SKM-1 treated with dmso at 0.1 percent for 144 hours (cell line): ENCODE measurements around the gene TFAP2E.

Source experiments
- DNase-seq: peaks from one replicate; lab custom pipeline; 2025; ENCODE audit not compliant: unreplicated experiment; lab: John Stamatoyannopoulos, UW

TFAP2E gene

GRCh38 chr1:35573198-35574124 is at the start of gene TFAP2E:
TSS of gene TFAP2E (plus strand) at chr1:35573314. CDS start at chr1:35573578, 264 bp downstream.
- no peak for DNase-seq

- DNase-seq = no peak
Measured at GRCh38 chr1:35524106-35524505, 49.0 kb upstream of the TFAP2E start.

DNA sequence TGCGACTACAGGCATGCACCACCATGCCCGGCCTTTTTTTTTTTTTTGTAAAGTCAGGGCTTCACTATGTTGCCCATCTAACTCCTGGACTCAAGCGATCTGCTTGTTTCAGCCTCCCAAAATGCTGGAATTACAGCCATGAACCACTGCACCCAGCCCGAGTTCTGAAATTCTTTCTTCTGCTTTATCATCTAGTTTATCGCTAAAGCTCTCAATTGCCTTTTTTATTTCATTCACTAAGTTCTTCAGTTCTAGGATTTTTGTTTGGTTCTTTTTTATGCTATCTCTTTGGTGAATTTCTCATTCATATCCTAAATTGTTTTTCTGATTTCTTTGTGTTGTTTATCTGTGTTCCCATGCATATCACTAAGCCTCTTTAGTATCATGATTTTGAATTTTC is 42.9 kb upstream of the TFAP2E start:
- no peak for DNase-seq

DNA sequence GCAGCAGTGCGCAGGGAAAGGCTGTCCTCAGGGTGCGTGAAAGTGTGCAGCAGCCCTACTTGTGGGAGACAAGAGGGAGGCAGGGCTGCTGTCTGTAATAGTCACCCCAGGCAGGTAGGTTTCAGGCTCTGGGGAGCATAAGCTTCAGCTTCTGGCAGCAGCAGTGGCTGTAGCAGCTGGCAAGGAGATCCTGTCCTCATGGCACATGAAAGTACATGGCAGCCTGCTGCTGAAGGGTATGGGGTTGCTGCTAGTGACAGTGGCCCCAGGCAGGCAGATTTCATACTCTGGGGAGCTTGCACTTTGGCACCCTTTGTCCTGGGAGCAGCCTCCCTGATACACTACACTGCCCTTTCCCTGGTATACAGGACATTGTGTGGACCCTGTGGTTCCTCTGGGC is 42.2 kb upstream of the TFAP2E start:
- DNase-seq = no peak

DNA sequence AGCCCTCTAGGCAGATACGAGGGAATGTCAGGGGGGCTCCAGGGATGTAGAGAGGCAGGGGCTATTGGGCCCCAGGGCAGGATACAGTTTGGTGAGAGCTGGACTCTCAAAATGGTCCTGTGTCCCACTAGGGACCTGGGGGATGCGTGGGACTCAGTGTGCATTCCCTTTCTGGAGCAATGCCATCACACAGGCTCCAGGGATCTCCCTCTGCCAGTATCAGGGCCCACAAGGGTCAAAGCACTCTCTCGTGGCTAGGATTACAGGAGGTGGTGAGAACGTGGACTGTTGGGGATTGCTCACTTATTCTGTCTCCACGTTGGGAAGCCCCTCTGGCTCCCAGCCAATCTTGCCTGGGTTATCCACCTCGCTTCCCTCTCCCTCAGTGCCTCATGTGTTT is 41.7 kb upstream of the TFAP2E start:
- DNase-seq = no peak

DNA sequence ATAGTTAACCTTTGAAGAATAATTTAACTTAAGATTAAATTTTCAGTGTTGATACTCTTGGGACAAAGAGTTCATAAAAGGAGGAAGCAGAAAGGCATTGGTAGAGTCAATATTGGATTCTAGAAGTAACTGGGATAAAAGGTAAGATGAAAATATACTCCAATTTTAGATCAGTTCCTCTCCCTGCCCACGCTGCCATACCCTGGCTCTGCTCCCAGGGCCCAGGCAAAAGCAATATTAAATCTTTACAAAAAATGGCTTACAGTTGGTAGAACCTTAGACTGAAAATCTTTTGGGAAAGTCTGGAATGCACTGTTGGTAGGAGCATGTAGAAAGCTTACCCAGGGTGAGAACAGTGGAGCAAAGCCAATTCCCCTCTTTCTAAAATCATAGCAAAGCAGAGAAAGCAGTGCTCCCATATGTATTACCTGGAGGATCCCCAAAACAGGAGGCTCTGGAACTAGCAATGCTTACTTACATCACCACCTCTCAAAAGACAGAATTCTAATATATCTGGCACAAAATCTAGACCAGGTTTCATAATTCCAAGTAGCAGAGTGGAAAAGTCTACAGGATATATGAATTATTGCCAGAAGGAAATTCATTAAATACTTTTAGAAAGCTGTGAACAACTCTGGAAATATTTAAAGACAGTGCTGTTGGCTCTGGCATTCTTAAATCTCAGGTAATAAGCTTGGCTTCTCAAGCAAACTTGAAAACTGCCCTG is 40.5 kb upstream of the TFAP2E start:
- DNase-seq = no peak

GRCh38 chr1:35533586-35533985 is 39.5 kb upstream of the TFAP2E start:
- no peak for DNase-seq

DNA sequence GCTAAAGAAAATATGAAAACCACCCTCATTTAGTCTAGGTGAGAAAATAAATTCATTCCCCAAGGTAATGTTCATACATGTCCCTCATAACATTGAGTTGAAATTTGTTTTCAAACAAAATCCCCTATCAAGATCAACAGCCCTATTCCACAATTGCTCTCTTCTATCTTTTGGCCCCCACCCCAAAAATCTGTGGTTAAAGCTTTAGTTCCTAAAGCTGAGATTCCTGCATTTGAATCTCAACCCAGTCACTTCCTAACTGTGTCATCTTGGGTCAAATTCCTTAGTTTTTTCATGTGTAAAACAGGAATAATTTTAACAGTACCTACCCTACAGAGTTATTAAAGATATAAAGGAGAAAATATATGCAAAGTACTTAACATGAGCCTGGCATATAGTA is 37.9 kb upstream of the TFAP2E start:
- no peak for DNase-seq

DNA sequence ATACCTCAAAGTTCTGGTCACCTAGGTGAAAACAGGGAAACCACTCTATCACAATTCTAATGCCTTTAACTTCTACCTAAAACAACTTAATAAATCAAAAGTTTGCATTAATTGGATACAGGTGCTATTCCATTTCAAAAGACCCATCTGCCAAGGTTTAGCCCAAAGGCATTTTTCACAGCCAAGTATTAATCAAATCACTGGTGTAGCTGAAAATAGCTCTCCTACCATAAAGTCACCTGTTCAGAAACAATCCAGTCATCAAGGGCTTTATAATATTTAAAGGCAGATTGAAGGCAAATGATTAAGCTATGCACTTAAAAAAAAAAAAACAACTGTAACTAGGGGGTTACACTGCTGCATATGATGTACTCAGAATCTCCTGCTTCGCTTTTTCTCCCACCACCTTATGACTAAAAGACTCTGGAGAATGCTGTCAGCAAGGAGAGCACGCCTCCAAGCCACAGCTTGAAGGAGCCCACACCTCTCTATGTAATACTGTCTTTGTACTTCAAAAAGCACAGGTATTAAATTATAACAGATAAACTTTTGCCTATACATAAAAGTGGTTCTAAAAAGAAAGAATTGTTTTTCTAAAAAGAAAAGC is 36.5 kb upstream of the TFAP2E start:
- DNase-seq = no peak

- no peak for DNase-seq
Measured at GRCh38 chr1:35537806-35538205, 35.3 kb upstream of the TFAP2E start.

DNA sequence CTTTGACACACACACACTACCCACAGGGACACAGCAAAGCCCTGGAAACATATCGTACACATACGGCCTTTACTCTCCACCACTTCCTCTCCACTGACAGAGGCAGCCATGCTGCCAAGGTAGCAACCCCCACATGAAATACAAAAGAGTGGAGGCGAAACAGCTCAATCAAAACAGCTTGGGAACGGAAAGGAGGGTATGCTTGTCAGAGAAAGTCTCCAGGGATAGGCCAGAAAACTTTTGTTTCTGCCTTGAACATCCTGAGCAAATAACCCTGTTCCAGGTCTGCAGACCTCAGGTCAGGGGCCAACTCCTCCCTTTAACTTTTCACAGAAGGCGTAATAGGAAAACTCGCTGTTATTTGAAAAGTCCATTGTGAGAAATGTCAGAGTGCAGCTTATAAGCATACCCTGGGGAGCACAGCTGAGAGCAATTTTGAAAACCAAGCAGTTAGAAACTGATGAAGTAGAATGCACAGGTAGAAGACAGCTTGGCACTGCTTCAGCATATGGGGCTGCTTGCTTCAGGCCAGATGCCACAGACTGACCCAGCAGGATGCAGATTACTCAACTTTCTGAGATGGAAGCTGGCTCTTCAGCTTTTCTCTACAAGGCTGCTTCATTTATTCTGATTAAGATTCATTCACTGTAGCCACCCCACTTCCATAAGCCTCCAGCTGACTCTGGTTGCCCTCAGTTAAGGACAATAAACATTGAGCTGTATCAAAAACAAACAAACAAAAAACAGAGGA is 33.9 kb upstream of the TFAP2E start:
- DNase-seq = no peak

DNA sequence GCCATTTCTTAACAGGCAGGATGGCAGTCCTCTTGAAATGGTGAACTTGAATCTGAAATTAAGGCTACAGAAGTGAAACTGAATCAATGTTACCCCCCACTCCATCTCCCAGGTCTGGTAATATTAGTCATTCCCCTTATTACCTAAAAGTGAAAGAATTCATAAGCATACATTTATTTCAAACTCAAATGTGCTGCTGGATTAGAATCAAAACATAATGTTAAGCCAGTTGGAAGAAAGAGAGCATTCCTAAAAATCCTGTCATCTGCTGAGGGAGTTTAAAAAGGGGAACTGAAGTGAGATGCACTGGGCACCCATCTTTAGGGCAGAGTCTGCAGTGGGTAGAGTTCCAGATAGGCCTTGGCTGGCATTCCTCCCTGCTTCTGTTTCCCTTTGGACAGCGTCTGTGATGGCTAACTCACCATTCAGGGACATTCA is 33.3 kb upstream of the TFAP2E start:
- no peak for DNase-seq

- peak; percentile 23 for DNase-seq
Measured at GRCh38 chr1:35544976-35545375, 28.1 kb upstream of the TFAP2E start.

- DNase-seq = no peak
Measured at GRCh38 chr1:35546614-35547013, 26.5 kb upstream of the TFAP2E start.

GRCh38 chr1:35553851-35554250 is 19.3 kb upstream of the TFAP2E start:
- DNase-seq = no peak

DNA sequence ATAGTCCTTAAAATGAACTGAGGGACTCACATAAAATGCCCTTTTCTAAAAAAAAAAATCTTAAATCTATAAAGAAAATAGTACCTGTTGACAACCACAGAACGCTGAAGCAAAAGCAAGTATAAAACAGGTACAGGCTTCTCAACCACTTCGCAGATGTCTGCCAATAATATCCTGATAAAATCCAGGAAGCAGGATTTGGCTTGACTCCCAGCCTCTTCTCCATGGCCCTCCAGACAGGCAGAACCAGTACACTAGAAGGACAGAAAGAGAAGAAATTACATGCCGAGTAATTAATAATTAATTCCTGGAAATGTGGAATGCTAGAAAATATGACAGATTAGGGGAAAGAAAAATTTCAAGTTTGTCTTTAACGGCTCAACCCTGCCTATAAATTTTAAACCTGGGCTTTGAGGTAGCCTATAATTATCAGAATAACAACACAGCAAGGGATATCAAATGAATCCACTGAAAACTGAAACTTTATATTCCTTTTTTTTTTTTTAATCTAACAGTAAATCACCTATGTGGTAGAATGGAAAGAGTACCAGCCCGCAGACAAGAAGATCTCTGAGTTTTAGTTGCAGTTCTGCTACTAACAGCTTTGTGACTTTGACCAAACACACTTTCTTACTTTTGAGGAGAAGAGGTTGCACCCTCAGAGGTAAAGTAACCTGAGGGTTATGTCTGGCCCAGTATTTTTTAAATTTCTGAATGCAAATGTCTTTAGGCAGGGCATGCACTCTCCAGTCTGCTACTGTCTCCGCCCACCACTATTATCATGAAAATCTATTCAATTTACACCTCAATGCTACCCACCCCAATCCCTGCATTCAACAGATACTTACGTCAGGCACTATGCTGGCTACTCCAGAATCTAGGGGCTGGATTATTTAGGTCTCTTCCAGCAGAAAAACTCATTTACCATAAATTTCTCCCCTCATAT is 18.6 kb upstream of the TFAP2E start:
- DNase-seq = no peak

DNA sequence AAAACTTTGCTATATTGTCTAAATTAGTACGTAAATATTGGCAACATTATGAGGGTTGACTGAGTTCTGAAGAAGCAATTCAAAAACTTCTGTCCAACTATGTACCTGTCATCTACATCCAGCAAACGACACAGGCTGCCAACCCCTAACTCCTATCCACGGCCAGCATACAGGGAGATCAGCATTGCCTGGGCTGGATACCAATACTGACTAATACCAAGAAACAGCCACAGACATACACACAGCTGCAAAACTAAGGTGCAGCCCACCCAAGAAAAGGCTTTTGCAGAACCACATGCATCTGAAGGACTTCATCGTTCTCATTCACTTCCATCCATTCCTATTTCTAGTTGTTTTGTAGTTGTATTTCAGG is 17.9 kb upstream of the TFAP2E start:
- no peak for DNase-seq

GRCh38 chr1:35555601-35556477 is 17.3 kb upstream of the TFAP2E start:
- DNase-seq = no peak

DNA sequence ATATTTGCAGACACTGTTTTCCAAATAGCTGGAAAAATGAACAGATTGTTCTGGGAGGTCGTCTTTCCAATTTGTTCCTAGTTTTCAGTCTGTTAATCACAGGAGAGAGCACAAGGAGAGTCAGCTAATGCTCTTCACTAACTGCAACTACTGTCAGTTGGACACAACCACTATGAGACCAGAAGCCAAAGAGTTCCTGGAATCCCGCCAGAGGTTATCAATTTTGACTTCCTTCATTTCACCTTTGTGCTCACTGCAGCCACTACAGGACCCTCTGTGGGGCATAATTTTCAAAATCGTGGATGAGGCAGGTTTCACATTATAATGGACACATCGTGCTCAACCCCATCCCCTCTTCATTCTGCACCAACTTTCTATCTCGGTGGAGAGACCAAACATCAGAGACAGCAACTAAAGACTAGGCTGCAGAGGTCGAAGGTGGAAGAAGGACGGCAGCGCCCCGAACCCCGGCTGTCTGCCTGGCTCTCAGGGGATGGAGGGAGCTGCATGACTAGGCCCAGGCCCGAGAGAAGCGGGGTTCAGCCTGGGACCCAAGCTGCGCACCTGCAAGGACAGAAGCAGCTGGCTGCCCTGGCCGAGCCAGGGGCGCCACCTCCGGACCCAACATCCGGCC is 16.5 kb upstream of the TFAP2E start:
- no peak for DNase-seq
